Measurements from ENCODE around the gene SMKR1. TPM values are rescaled to one million over a fixed set of nuclear protein-coding genes. Genes with fewer than 3 reads are reported as not detected.

Gene SMKR1
- total and polyA plus RNA-seq, 2 experiments from 2014 or later = 2.1 TPM; not detected in 1

- Histone ChIP-seq H3K4me2 (no peak overlapping the region), H3K27ac (ENCODE audit: low read depth) (no peak overlapping the region), H3F3A (replicated peaks; ENCODE audit: low read depth) (no peaks in the 10 kb centered on the region), H3K4me3 (no peak overlapping the region), H2AFZ (no peak overlapping the region), H4K20me1 (replicated peaks; ENCODE audit: insufficient read depth) (no peaks in the 10 kb centered on the region), H3K4me1 (ENCODE audit: insufficient read depth) (no peaks in the 10 kb centered on the region), H3K36me3 (ENCODE audit: insufficient read depth) (peaks cover 10% of the 10 kb centered on the region), H3K27me3 (ENCODE audit: insufficient read depth) (no peaks in the 10 kb centered on the region), H3K9me2 (ENCODE audit: insufficient read depth) (no peaks in the 10 kb centered on the region), H3K79me2 (replicated peaks; ENCODE audit: insufficient read depth) (no peaks in the 10 kb centered on the region)
- H3K27ac Mint-ChIP-seq = no peak overlapping the region
- H3K4me1 Mint-ChIP-seq = no peaks in the 10 kb centered on the region
- no peak for TF ChIP-seq NANOG (IDR thresholded peaks at IDR 0.05; ENCODE audit: borderline replicate concordance)
- no peak for TF ChIP-seq ZNF331 (CRISPR knock-in tag; IDR thresholded peaks at IDR 0.05; ENCODE audit: low read depth)
- TF ChIP-seq JUNB (IDR thresholded peaks at IDR 0.05; ENCODE audit: unreplicated experiment) = no peak
- TF ChIP-seq EZH2 (IDR thresholded peaks at IDR 0.05; ENCODE audit: low read depth, unreplicated experiment) = no peak
- no peak for TF ChIP-seq EZH2phosphoT487 (IDR thresholded peaks at IDR 0.05; ENCODE audit: unreplicated experiment)
- TF ChIP-seq STAT1 (IDR thresholded peaks at IDR 0.05; ENCODE audit: unreplicated experiment) = no peak
- TF ChIP-seq CREB1 (CRISPR knock-in tag; IDR thresholded peaks at IDR 0.05; ENCODE audit: low read depth) = no peak
- TF ChIP-seq CTCF (conservative IDR thresholded peaks at IDR 0.05; ENCODE audit: low read depth in 2 of 2) = no peak
- no peak for TF ChIP-seq ZNF114 (CRISPR knock-in tag; IDR thresholded peaks at IDR 0.05)
- H3K36me3 Mint-ChIP-seq (ENCODE audit: low read depth) = peaks cover 33% of the 10 kb centered on the region
- DNase-seq (ENCODE audit: low spot score) (no peak), ATAC-seq (no peak)
- H3K9me3 Mint-ChIP-seq = peaks cover 11% of the 10 kb centered on the region; the same call in 2 of the 3 replicates
- no peaks in the 10 kb centered on the region for H3K27me3 Mint-ChIP-seq (ENCODE audit: insufficient read depth, low read depth, poor library complexity)
- no peak overlapping the region for H3K4me3 Mint-ChIP-seq
These were observed 49.6 kb upstream of the SMKR1 start for GRCh38 chr7:129452589-129453231.

- Histone ChIP-seq H3K27me3 (ENCODE audit: insufficient read depth) (no peaks in the 10 kb centered on the region), H3K4me3 (no peak overlapping the region), H3F3A (replicated peaks; ENCODE audit: low read depth) (no peaks in the 10 kb centered on the region), H3K27ac (ENCODE audit: low read depth) (no peak overlapping the region), H2AFZ (no peak overlapping the region), H4K20me1 (replicated peaks; ENCODE audit: insufficient read depth) (no peaks in the 10 kb centered on the region), H3K79me2 (replicated peaks; ENCODE audit: insufficient read depth) (no peaks in the 10 kb centered on the region), H3K36me3 (ENCODE audit: insufficient read depth) (peaks cover 10% of the 10 kb centered on the region), H3K9me2 (ENCODE audit: insufficient read depth) (no peaks in the 10 kb centered on the region), H3K4me2 (no peak overlapping the region), H3K4me1 (ENCODE audit: insufficient read depth) (no peaks in the 10 kb centered on the region)
- no peak for ATAC-seq
- H3K4me1 Mint-ChIP-seq = no peaks in the 10 kb centered on the region
- DNase-seq (ENCODE audit: low spot score) = no peak
- H3K36me3 Mint-ChIP-seq (ENCODE audit: low read depth) = peaks cover 26% of the 10 kb centered on the region
- H3K27ac Mint-ChIP-seq = no peak overlapping the region; the same call in 1 of the 2 replicates
- H3K9me3 Mint-ChIP-seq = peaks cover 7% of the 10 kb centered on the region; the same call in 2 of the 3 replicates
- H3K4me3 Mint-ChIP-seq = no peak overlapping the region
- peaks cover 1% of the 10 kb centered on the region for H3K27me3 Mint-ChIP-seq (ENCODE audit: insufficient read depth, low read depth, poor library complexity)
- no peak for TF ChIP-seq STAT1 (IDR thresholded peaks at IDR 0.05; ENCODE audit: unreplicated experiment)
- TF ChIP-seq JUNB (IDR thresholded peaks at IDR 0.05; ENCODE audit: unreplicated experiment) = no peak
- no peak for TF ChIP-seq NANOG (IDR thresholded peaks at IDR 0.05; ENCODE audit: borderline replicate concordance)
- no peak for TF ChIP-seq ZNF462 (CRISPR knock-in tag; IDR thresholded peaks at IDR 0.05)
- no peak for TF ChIP-seq ZNF114 (CRISPR knock-in tag; IDR thresholded peaks at IDR 0.05)
- no peak for TF ChIP-seq ZNF331 (CRISPR knock-in tag; IDR thresholded peaks at IDR 0.05; ENCODE audit: low read depth)
These were observed 48.7 kb upstream of the SMKR1 start for GRCh38 chr7:129453510-129454248.
